ENCODE results near the gene GUCA2A. TPM values are rescaled to one million over a fixed set of nuclear protein-coding genes. Genes with fewer than 3 reads are reported as not detected.

GUCA2A gene
- total RNA-seq, 1 experiment from 2014 or later = not detected

DNA sequence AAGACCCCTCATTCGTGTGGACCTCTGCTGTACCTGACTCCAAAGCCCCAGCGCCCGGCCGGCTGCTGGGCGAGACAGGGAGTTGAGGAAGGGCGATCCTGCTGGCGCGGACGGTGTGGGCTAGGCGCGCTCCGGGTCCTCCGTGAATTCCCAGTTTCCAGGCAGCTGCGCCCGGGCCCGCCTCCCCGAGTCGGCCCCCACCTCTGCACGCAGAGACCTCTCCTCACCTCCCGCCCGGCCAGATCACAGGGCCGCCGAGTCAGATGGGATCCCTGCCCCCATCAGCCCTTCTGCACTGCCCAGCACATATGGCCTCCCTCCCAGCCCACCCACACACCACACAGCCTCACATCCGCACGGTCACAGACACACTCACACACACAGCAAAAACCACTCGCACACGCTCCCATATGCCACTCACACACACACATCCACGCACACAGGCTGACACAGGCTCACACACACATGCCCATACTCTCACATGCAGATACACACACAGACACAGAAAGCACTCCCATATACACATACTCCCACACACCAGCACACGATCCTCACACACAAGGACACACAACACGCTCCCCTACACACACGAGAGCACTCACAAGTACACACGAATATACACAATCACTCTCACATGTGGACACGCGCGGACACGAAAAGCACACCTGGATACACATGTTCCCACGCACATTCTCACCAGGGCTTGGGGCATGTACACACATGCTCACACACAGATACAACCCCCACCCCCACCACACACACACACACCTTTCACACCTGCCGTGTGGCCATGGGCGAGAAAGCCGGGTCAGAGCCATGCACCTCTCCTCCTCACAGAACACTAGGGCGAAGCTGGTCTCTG lies 18.6 kb downstream of the GUCA2A start:
- DNase-seq = no peak
- H3K27me3 ChIP-seq = peaks cover 2% of the 10 kb centered on the region
- H3K9me3 ChIP-seq = no peaks in the 10 kb centered on the region
- no peak overlapping the region for H3K4me3 ChIP-seq
- no peaks in the 10 kb centered on the region for H3K36me3 ChIP-seq

DNA sequence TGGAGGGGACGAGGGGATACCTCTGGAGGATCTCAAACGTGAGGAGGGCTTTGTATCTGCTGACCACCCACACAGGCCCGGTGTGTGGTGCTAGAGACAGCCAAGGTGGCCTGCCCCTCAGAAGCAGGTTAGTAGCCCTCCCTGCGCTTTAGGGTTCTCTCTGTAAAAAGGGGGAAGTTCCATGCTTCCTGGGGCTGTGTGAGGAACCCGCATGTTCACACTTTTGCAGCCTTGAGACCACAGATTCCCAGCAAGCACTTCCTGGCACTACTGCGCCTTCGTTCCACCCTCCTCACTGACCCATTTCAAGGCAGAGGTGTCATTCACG lies 19.2 kb downstream of the GUCA2A start:
- no peak overlapping the region for H3K4me3 ChIP-seq
- H3K36me3 ChIP-seq = no peaks in the 10 kb centered on the region
- no peak for DNase-seq
- H3K9me3 ChIP-seq = no peaks in the 10 kb centered on the region
- H3K27me3 ChIP-seq = peaks cover 2% of the 10 kb centered on the region

DNA sequence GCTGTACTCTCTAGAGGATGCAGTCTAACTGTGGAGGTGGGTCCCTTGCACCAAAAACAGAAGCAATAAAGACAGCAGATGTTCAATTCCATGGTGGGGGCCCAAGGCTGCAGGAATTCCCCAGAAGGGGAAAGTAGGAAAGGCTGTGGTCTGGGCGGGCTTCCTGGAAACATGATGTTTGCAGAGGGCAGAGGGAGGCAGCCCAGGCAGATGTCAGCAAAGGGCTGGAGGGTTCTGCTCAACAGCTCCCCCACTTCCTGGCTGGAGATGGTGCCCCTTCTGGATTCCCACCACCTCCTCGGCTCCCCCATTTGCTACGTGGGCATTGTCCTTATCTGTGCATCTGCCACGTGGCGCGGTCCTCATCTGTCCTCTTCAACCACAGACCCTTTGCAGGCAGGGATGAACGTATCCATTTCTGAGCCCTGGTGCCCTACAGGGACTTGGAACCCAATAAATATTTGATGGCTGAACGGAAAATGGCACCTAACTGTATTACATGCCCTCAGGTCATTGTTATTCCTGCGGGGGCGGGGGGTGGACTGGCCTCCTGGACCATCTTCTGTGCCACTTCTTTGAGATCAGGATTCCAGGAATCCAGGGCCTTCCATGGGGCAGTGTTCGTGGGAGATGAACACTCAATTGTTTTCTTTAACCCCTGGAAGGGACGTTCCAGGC lies 19.7 kb downstream of the GUCA2A start:
- DNase-seq = no peak
- H3K36me3 ChIP-seq = no peaks in the 10 kb centered on the region
- H3K27me3 ChIP-seq = peaks cover 2% of the 10 kb centered on the region

DNA sequence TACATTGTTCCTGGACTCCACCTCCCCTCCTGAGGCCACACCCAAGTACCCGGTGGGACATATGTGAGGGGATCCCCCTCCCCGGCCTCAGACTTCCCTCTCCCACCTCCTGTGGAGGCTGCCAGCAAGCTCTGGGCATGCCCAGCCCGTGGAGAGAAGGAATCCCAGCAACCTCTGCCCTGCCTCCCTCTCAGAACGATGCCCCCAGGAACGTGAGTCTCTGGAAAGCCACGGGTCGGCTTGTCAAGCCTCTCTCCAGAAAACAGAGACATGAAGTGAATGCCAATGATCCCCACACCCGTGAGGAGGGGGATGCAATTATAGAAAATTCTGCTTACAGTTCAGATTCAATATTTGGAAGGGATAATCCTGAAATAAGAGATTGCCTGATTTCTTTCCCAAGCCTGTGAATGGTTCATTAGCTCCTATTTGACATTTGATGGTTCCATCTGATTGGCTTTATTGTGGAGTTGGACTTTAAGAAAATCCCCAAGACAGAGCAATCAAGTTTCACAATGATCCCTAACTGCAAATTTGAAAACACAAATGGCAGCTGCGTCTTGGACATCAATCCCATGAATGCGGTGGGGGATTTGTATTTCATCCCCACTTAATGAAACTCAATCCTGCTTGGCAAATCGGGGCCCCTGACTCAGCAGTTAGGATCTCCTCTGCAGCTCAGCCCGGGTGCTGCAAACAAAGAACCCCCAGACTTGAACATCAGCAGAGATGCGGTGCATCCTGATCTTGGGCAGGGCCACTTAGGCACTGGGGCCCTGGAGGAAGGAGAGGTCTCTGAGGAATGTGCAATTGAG lies 20.4 kb downstream of the GUCA2A start:
- DNase-seq = no peak

More for the DNA sequence above, 19.7 kb downstream of the GUCA2A start:
- no peak overlapping the region for H3K4me3 ChIP-seq
- H3K9me3 ChIP-seq = no peaks in the 10 kb centered on the region

DNA sequence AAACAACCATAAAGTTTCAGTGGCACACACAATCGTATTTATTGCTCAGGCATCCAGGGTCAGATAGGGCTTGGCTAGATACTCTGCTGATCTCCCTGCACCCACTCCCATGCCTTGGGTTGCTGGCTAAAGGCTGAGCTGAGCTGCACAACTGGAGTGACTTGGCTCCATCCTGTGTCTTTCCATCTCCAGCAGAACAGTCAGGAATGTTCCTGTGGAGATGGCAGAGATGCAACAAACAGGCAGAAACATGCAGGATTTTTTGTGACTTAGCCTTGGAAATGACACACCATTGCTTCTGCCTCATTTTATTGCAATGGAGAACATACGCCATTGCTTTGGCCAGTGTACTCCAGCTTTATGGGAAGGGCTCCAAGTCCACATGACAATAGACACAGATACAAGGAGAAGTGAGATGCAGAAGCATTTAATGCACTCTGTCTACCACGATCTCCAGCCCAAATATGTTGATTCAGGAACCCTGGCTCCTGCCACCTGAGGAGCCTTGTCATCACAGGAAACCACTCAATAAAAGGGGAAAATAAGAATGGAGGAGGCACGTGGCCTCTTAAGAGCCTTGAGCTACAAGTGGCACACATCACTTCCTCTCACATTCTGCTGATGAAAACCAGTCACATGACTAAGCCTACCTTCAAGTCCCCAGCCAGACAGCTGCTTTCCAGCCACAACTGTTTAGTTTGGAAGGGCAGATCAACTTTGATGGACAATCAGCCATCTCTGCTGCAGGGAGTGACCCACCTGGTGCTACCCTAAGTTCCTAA lies 21.5 kb downstream of the GUCA2A start:
- no peaks in the 10 kb centered on the region for H3K9me3 ChIP-seq
- no peak for DNase-seq

More for the DNA sequence above, 20.4 kb downstream of the GUCA2A start:
- H3K9me3 ChIP-seq = no peaks in the 10 kb centered on the region
- peaks cover 2% of the 10 kb centered on the region for H3K27me3 ChIP-seq
- H3K4me3 ChIP-seq = no peak overlapping the region
- H3K36me3 ChIP-seq = no peaks in the 10 kb centered on the region

DNA sequence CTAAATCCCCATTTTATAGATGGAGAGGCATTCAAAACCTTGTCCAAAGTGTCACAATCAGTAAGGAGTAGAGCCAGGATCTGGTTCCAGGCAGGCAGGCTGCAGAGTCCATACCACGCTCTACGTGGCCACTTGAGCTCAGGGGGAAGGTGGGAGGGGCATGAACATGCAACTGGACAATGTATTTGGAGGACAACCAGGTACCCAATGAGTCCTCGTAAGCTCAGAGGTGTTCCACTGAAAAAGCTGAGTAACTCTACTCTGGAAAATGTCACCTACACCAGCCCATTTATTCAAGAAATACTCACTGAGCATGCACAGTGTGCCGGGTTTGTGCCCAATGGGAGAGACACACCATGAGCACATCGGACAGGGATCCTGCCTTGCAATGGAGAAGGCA lies 22.6 kb downstream of the GUCA2A start:
- no peak overlapping the region for H3K4me3 ChIP-seq
- no peaks in the 10 kb centered on the region for H3K9me3 ChIP-seq
- DNase-seq = no peak
- no peaks in the 10 kb centered on the region for H3K36me3 ChIP-seq
- H3K27me3 ChIP-seq = peaks cover 2% of the 10 kb centered on the region; the same call in 1 of the 2 replicates

More for the DNA sequence above, 21.5 kb downstream of the GUCA2A start:
- Histone ChIP-seq H3K36me3 (no peaks in the 10 kb centered on the region), H3K27me3 (peaks cover 2% of the 10 kb centered on the region), H3K4me3 (no peak overlapping the region)

DNA sequence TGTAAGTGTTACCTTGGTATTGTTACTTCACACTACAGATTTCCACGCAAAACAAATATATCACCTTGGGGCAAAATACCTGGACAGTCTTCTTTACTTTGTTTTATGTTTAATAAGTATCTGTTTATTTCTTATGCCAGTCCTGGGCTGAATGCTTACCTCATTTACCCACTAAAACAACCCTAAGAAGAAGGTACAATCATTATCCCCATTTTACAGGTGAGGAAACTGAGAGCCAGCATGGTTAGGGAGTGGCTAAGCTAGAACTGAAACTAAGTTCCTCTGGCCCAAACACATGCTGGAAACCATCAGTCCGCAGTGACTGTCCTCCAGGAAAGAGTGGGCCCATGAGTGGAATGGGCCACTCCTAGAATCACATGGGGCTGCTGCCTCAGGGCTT lies 24.4 kb downstream of the GUCA2A start:
- Histone ChIP-seq H3K27me3 (peaks cover 2% of the 10 kb centered on the region; the same call in 1 of the 2 replicates), H3K4me3 (no peak overlapping the region), H3K9me3 (no peaks in the 10 kb centered on the region), H3K36me3 (no peaks in the 10 kb centered on the region)
- no peak for DNase-seq

DNA sequence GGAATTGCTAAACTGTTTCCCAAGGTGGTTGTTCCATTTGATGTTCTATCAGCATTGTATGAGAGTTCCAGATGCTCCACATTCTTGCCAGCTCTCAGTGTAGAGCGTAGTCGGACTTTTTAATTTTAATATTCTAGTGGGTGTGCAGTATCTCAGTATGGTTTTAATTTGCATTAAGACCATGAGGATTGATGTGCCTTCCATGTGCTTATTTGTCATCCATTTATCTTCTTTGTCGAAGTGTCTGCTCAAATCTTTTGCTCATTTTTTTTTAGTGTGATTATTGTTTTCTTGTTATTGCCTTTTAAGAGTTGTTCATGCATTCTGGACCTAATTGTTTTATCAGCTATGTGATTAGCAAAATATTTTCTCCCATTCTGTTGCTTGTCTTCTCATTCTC lies 25.1 kb downstream of the GUCA2A start:
- DNase-seq = no peak
- Histone ChIP-seq H3K9me3 (no peaks in the 10 kb centered on the region), H3K4me3 (no peak overlapping the region), H3K27me3 (peaks cover 2% of the 10 kb centered on the region; the same call in 1 of the 2 replicates), H3K36me3 (no peaks in the 10 kb centered on the region)

DNA sequence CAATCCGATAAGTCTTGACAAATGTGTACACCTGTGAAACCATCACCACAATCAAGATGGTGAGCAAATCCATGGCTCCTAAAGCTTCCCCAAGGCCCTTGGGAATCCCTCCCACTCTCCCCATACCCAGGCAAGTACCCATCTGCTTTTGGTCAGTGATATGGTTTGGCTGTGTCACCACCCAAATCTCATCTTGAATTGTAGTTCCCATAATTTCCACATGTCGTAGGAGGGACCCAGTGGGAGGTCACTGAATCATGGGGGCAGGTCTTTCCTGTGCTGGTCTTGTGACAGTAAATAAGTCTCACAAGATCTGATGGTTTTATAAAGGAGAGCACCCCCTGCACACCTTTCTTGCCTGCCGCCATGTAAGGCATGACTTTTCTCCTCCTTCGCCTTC lies 26.0 kb downstream of the GUCA2A start:
- no peak for DNase-seq
- Histone ChIP-seq H3K36me3 (no peaks in the 10 kb centered on the region), H3K9me3 (no peaks in the 10 kb centered on the region), H3K4me3 (no peak overlapping the region), H3K27me3 (peaks cover 2% of the 10 kb centered on the region; the same call in 1 of the 2 replicates)

DNA sequence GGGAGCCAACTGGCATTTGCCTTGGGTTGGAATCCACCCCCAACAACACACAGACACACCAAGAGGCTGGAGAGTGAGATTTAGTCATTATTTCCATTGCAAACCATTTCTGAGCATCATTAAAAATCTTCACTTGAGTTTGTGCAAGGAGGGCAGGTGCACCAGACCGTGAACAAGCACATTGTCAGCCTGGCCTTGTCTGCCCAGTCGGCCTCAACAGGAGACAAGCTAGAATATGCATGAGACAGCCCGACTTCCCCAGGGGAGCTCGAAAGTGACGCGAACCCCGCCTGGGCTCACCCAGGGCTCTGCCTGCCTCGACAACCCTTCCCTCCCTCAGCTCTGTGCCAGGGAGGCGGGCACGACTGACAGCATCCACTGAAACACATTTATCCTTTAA lies 26.8 kb downstream of the GUCA2A start:
- Histone ChIP-seq H3K27me3 (no peaks in the 10 kb centered on the region), H3K4me3 (no peak overlapping the region), H3K9me3 (no peaks in the 10 kb centered on the region), H3K36me3 (no peaks in the 10 kb centered on the region)
- DNase-seq = no peak

DNA sequence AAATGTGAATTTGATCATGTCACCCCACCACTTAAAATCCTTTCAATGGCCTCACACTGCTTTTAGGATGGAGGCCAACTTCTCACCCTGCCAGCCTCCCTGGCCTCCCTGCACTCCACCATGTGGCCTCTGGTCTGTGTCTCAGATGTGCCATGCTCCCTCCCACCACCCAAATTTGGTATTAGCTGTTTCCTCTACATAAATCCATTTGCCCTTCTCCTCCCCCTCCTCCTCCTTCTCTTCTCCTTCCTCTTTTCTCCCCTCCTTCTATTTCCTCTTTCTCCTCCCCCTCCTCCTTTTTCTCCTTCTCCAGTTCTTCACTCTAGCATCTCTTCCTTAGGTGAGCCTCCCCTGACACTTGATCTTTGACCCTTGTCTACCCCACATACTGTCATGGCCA lies 28.1 kb downstream of the GUCA2A start:
- H3K4me3 ChIP-seq = no peak overlapping the region
- H3K9me3 ChIP-seq = no peaks in the 10 kb centered on the region
- no peaks in the 10 kb centered on the region for H3K27me3 ChIP-seq
- DNase-seq = no peak
- no peaks in the 10 kb centered on the region for H3K36me3 ChIP-seq

DNA sequence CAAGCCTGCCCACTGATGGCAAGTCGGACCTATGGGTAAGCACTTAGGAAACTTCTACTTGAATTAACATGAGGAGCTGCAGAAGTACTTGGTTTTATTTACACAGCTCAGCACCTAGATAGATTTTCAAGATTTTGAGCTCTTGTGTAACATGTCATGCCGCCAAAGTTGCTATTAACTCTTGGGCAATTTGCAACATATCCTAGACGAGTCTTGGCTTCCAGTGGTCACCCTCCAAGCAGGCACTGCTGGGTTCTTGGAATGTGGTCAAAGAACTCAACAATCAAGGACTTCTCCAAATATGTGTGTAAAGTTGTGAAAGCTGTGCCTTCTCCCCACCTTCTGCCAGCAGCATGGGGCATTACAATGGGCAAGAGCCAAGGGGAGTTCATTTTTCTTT lies 29.1 kb downstream of the GUCA2A start:
- no peak for DNase-seq
- H3K36me3 ChIP-seq = no peaks in the 10 kb centered on the region
- H3K4me3 ChIP-seq = no peak overlapping the region
- H3K9me3 ChIP-seq = no peaks in the 10 kb centered on the region
- no peaks in the 10 kb centered on the region for H3K27me3 ChIP-seq

DNA sequence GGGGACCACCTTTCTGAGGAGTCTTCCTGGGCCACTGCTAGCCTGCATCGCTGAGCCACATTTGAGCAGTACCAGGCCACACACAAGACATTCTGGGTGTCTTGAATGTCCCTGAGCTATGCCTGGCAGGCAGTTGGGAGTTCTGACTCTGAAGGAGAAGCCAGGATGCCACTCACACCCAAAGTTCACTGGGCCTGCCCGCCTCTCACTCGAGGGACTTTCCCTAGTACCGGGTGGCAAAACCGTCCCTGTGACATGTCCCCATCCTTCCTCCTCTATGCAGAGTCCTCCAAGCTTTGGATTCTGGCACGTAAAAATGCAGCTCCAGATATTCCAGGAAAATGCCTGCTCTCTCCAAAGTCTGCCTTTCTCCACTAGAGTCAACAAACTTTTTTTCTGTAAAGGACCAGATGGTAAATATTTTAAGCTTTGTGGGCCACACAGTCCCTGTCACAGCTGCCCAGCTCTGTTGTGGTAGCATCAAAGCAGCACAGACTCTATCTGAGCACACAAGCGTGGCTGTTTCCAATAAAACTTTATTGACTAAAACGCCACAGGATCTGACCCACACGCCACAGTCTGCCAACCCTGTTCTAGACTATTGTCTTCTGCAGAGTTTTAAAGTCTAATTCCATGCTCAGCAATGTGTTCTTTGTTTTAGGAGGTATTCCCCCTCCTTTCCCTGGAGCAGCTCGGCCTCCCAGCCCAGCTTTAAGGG lies 30.6 kb downstream of the GUCA2A start:
- Histone ChIP-seq H3K36me3 (no peaks in the 10 kb centered on the region), H3K4me3 (no peak overlapping the region), H3K9me3 (no peaks in the 10 kb centered on the region), H3K27me3 (no peaks in the 10 kb centered on the region)
- DNase-seq = no peak

DNA sequence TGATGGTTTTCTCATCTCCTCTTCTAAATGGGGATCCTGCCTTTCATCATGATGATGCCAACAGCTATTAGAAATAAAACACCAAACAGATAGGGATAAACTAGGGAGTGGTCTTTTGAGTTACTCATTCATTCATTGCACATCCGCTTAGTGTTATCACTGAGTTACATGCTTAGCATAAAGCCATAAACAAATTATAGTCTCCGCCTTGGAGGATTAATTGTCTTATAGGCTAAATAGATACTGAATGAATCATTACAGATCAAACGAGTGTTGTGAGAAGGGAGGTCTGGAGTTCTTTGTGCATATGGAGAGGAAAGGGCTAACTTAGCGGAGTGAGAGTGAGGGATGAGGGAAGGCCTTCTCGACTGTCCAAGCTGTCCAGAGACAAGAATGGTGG lies 31.2 kb downstream of the GUCA2A start:
- Histone ChIP-seq H3K36me3 (no peaks in the 10 kb centered on the region), H3K9me3 (no peaks in the 10 kb centered on the region), H3K4me3 (no peak overlapping the region), H3K27me3 (no peaks in the 10 kb centered on the region)
- DNase-seq = no peak

DNA sequence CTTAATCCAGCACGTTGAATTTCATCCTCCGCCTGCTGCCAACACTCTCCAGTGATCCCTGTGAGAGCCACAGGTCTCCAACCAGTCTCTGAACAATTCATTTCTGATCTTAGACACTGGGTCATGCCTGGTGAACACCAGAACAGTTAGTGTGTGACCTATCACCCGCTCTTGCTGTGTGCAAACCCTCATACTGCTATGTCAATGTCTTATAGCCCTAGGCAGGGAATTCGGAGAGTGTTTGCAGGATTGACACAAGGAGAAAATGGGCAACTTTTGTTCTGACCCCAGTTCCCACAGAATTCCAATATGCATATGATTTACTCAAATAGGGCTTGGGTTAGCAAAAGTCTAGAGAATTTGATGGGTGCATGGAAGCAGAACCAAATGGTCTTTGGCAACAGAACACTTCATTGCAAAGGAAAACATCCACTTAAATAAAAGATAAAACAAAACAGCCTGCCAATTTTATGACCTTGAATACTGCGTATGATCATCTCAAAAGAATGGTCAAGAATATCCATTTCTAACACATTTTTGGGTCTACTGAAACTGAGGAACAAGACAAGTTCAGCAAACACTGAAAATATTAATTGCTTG lies 34.4 kb downstream of the GUCA2A start:
- DNase-seq = no peak

More for the DNA sequence above, 34.4 kb downstream of the GUCA2A start:
- H3K9me3 ChIP-seq = no peaks in the 10 kb centered on the region
- no peaks in the 10 kb centered on the region; the same call in 1 of the 2 replicates for H3K27me3 ChIP-seq
- H3K4me3 ChIP-seq = no peak overlapping the region
- no peaks in the 10 kb centered on the region for H3K36me3 ChIP-seq
